NCI-H82 treated with DMSO at 0.1 percent for 48 hours (cell line): ENCODE results near the gene C19orf12.

Source experiments
- DNase-seq: peaks from one replicate; lab custom pipeline; 2025; ENCODE audit not compliant: unreplicated experiment; lab: John Stamatoyannopoulos, UW

Gene C19orf12

DNA sequence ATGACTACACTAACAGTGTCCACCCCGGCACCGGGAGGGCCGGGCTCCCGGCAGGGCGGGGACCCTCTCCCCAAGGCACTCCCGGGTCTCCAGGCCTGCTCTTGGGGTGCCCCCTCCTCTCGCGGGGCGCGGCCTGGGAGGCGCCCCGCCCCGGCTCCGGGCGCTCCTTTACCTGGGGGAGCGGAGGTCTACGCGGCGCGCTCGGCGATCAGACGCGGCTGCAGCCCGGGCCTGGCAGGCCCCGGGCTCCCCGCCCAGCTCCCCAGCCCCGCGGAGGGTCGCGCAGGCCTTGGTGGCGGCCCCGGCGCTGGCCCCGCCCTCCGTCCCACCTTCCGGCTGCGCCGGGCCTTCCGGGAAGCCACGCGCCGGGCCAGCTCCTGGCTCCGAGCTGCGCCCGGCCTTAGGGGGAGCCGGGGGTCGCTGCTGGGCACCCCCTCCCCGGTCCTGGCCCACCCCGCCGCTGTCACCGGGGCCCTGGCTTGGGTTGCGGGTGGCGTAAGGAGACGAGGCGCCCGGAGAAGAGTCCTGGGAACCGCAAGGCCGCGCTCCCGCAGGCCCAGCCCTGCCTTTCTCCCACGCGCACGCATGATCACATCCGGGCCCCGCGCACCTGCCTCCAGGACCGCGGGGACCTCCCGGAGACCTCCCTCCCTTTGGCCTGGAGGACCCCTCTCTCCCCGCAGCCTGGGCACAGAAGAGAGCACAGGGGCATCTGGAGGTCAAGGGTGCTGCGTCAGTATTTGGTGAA lies at the start of gene C19orf12:
C19orf12 (minus strand) TSS at position 309 of the 748 bp plus-strand sequence. CDS start 6,848 bp downstream, outside the sequence.
- DNase-seq = no peak

GRCh38 chr19:29764361-29764760 lies 49.3 kb upstream of the C19orf12 start:
- no peak for DNase-seq

DNA sequence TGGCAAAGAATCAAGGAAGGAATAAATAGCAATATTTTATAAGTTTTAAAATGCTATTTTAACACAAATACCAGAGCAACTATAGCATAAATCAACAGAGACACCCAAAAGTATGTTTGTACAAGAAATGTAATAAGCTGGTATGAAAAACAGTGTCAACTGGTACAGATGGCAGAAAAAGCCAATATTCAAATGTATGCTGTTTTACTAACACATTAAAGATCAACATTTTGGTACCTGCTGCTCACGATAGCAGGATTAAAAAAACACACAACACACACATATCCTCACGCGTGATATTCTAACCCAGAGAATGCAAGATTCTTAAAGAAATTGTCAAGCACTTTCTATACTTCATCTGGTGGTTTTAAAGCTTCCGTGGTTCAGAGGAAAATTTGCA lies 48.1 kb upstream of the C19orf12 start:
- no peak for DNase-seq

GRCh38 chr19:29761575-29762232 lies 46.6 kb upstream of the C19orf12 start:
- no peak for DNase-seq

GRCh38 chr19:29760752-29761502 lies 45.9 kb upstream of the C19orf12 start:
- DNase-seq = no peak

DNA sequence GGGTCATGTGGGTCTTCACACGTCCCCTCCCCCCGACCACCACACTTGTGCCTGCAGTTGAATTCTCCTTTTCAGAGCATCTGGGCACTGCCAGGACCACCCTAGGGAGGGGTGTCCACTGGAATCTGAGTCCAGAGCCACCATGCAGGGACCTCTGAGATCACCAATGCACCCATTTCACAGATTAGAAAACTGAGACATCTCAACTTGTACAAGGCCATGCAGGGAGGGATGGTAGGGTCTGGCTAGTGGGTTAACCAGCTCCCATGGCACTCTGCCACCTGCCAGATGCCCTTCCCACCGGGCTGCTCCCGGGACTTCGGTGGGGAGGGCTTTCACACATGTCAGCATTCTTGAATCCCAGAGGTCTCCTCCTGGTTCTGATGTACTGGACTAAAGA lies 44.3 kb upstream of the C19orf12 start:
- no peak for DNase-seq

GRCh38 chr19:29758863-29759262 lies 43.8 kb upstream of the C19orf12 start:
- DNase-seq = no peak

- no peak for DNase-seq
These were observed 42.5 kb upstream of the C19orf12 start for GRCh38 chr19:29757551-29757950.

- DNase-seq = no peak
These were observed 38.9 kb upstream of the C19orf12 start for GRCh38 chr19:29753934-29754305.

DNA sequence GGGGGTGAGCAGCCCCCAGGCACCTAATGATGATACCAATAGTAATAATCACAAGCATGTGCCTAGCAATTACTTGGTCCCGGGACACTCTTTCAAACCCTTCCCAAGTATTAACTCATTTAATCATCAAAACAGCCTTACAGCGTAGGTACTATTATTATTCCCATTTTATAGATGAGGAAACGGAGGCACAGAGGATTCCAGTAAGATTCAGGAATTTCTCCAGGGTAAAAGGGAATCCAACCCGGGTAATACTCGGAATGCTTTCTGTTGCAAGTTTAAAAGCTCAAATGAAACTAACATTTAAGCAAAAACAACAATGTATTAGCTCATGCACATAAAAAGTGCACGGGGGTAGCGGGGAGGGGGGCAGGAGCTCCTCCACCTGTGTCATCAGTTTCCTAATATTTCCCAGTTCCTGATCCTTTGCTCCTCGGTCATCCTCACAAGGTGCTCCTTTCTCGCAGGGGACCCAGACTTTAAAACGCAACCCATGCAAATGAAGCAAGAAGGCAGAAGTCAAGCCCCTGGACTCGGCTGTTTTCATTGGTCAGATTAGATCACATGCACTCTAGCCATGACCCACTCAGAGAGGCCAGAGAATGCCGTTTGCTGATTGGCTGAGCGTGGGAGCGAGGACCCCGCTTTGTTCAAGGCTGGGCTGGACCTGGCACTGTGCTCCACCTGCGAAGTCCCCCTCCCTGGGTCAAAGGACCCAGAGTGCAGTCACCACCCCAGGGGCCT lies 38.3 kb upstream of the C19orf12 start:
- no peak for DNase-seq

GRCh38 chr19:29752450-29753025 lies 37.5 kb upstream of the C19orf12 start:
- no peak for DNase-seq

GRCh38 chr19:29751932-29752331 lies 36.9 kb upstream of the C19orf12 start:
- no peak for DNase-seq

DNA sequence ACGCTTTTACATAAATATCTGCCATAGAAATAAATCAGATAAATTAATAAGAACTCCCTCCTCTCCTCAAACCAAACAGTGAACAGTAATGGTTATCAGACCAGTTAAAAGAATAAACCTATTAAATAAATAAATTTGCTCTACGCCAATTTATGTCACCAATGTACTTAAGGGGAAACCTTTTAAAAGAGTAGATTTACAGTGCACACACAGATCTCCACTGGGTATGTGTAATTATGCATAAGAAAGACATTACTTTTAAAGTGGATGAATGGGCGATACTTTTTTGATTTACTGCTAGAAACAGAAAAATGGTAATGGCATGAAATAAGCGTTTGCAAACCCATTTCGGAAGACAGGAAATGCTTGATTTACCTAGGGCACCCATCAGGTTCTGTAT lies 34.9 kb upstream of the C19orf12 start:
- DNase-seq = no peak

DNA sequence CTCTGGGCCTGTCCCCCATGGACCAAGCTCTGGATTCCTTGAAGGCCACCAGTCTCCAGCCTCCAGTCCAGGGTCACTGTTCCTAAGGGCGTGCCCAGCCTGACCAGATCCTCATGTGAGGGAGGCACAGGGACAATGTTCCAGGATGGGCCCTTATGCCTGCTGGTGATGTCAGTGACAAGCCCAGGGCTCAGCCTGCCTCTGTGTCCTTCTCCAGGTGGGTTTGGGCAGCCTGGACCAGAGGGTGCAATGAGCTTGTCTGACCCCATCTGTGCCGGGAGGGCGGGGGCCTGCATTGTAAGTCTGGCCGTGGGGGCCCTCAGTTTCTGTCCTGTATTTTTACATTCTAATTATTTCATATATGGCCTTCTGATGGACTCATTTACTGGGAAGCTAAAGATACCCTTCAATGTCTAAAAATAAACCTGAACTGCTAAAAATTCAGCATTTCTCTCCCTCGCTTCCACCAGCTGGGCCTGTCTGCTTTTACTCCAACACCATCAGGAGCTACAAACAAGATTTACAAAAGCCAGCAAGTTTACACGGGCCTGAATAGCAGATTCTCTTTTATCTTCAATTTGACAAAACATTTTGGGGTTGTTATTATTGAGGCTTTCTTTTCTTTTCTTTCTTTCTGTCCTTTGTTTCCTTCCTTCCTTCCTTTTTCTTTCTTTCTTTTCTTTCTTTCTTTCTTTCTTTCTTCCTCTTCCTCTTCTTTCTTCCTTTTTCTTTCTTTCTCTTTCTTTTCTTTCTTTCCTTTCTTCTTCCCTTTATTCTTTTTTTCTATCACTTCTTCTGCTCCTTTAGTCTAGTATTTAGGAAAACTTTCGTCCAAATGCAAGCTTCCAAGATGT lies 34.2 kb upstream of the C19orf12 start:
- DNase-seq = no peak

GRCh38 chr19:29745253-29745652 lies 30.2 kb upstream of the C19orf12 start:
- DNase-seq = no peak

GRCh38 chr19:29743681-29744080 lies 28.6 kb upstream of the C19orf12 start:
- no peak for DNase-seq

DNA sequence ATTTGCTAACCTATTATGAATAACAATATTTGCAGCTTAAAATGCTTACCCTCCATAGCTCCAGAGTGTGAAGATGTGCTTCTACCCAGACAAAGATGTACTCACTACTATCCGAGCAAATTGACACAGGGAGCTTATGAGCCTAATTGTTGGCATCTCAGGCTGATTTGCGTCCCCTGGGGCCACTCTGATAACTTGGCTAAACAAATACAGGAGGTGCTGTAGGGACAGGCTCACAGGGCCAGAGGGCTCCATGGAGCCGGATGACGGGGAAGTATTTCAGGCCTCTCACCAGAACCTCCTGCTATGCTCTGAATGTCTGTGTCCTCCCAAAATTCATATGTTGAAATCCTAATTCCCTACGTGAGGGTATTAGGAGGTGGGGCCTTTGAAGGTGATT lies 26.7 kb upstream of the C19orf12 start:
- DNase-seq = peak; percentile 31

GRCh38 chr19:29741226-29741625 lies 26.2 kb upstream of the C19orf12 start:
- DNase-seq = no peak

- no peak for DNase-seq
These were observed 22.5 kb upstream of the C19orf12 start for GRCh38 chr19:29737461-29738000.

- no peak for DNase-seq
These were observed 20.8 kb upstream of the C19orf12 start for GRCh38 chr19:29735829-29736228.
